SK-N-SH (cell line): ENCODE measurements around the gene PHETA2. TPM values are rescaled to one million over a fixed set of nuclear protein-coding genes. Genes with fewer than 3 reads are reported as not detected.

Experiments used
- CTCF ChIA-PET: fragments of 300-600, 350-600 bp; formaldehyde crosslinking; extraction: SDS; loops from one replicate; lab custom pipeline; 2021; lab: Yijun Ruan, JAX
- POLR2A ChIA-PET: fragments of 350-600 bp; sonication (Branson Sonifier 250); formaldehyde crosslinking; extraction: SDS; loops from one replicate; lab custom pipeline; 2020; ENCODE audit warnings: antibody characterized with exemption, inconsistent platforms; lab: Yijun Ruan, JAX
- DNase-seq: peaks from one replicate; pipeline ENCODE4 v3.0.0; 2012
- H2AFZ ChIP-seq: fragments of 200-600 bp; sonication (generic); 2 replicates; pipeline ENCODE4 v1.8.1; 2016; ENCODE audit warnings: antibody characterized with exemption, mild to moderate bottlenecking, low read depth
- H3F3A ChIP-seq: fragments of 200-600 bp; sonication (generic); replicated peaks from 2 replicates; pipeline ENCODE3; 2016; ENCODE audit warnings: antibody characterized with exemption, mild to moderate bottlenecking; ENCODE audit not compliant: insufficient read depth
- H3K27ac ChIP-seq, 2 experiments: fragments of 200-500 bp in 1 of 2; fragments of 200-600 bp in 1 of 2; sonication (Bioruptor generic) in 1 of 2; sonication (generic), shearing (Covaris generic) in 1 of 2; 2 replicates each; pipeline versions ENCODE4 v1.5.1 to v1.6.1; 2014 to 2016; ENCODE audit warnings: low read depth in 2 of 2, inconsistent platforms in 1 of 2, low read length in 1 of 2, mild to moderate bottlenecking in 1 of 2, mixed read lengths in 1 of 2
- H3K27me3 ChIP-seq: fragments of 200-600 bp; sonication (generic), shearing (Covaris generic); 2 replicates; pipeline ENCODE4 v1.6.1; 2016; ENCODE audit warnings: mixed run types; ENCODE audit not compliant: insufficient read depth
- H3K36me3 ChIP-seq, 2 experiments: fragments of 200-500 bp in 1 of 2; fragments of 200-600 bp in 1 of 2; sonication (Bioruptor generic) in 1 of 2; sonication (generic) in 1 of 2; replicated peaks in 1 of 2; 2 replicates each; pipeline versions ENCODE3 to v1.5.1; 2014 to 2016; ENCODE audit warnings: low read length in 1 of 2, mild to moderate bottlenecking in 1 of 2; ENCODE audit not compliant: insufficient read depth in 2 of 2, control insufficient read depth in 1 of 2
- H3K4me1 ChIP-seq, 2 experiments: fragments of 200-500 bp in 1 of 2; fragments of 200-600 bp in 1 of 2; sonication (Bioruptor generic) in 1 of 2; sonication (generic), shearing (Covaris generic) in 1 of 2; 2 replicates each; pipeline versions ENCODE4 v1.5.1 to v1.6.1; 2014 to 2016; ENCODE audit warnings: low read depth in 1 of 2, low read length in 1 of 2, mixed run types in 1 of 2; ENCODE audit not compliant: insufficient read depth in 2 of 2, control insufficient read depth in 1 of 2
- H3K4me2 ChIP-seq: fragments of 200-600 bp; sonication (generic), shearing (Covaris generic); 2 replicates; pipeline ENCODE4 v1.6.1; 2017; ENCODE audit warnings: mixed run types
- H3K4me3 ChIP-seq, 2 experiments: fragments of 200-500 bp in 1 of 2; fragments of 200-600 bp in 1 of 2; sonication (Bioruptor generic) in 1 of 2; sonication (generic), shearing (Covaris generic) in 1 of 2; 2 replicates each; pipeline versions ENCODE4 v1.5.1 to v1.8.1; 2014 to 2016; ENCODE audit warnings: low read depth in 2 of 2, inconsistent platforms in 1 of 2, low read length in 1 of 2, mild to moderate bottlenecking in 1 of 2, mixed read lengths in 1 of 2, moderate library complexity in 1 of 2
- H3K79me2 ChIP-seq: fragments of 200-600 bp; sonication (generic); 2 replicates; pipeline ENCODE4 v1.8.1; 2017; ENCODE audit warnings: mild to moderate bottlenecking; ENCODE audit not compliant: insufficient read depth
- H3K9ac ChIP-seq: fragments of 200-600 bp; sonication (generic); 2 replicates; pipeline ENCODE4 v1.6.1; 2017; ENCODE audit warnings: mixed run types
- H3K9me2 ChIP-seq: fragments of 200-600 bp; sonication (generic); 2 replicates; pipeline ENCODE4 v1.6.1; 2017; ENCODE audit warnings: mixed run types
- H3K9me3 ChIP-seq: fragments of 200-600 bp; sonication (generic); 2 replicates; pipeline ENCODE4 v1.6.1; 2017; ENCODE audit warnings: mixed run types, mild to moderate bottlenecking, moderate library complexity
- H4K20me1 ChIP-seq: fragments of 200-600 bp; sonication (generic); 2 replicates; pipeline ENCODE4 v1.6.1; 2017; ENCODE audit warnings: mild to moderate bottlenecking, mixed run types; ENCODE audit not compliant: insufficient read depth
- CHD2 ChIP-seq: fragments of 150-350 bp; IDR thresholded peaks from 2 replicates; pipeline ENCODE4 v1.6.1; 2018; ENCODE audit warnings: low read length; ENCODE audit not compliant: partially characterized antibody
- EP300 ChIP-seq, 2 experiments: IDR thresholded peaks; 2 replicates each; pipeline versions ENCODE4 v1.4.0 to v1.6.1; 2012; ENCODE audit warnings: borderline replicate concordance in 1 of 2, low read depth in 1 of 2, low read length in 1 of 2
- GABPA ChIP-seq: IDR thresholded peaks from 2 replicates; pipeline ENCODE4 v1.4.0; 2012; ENCODE audit warnings: low read depth, mild to moderate bottlenecking
- GATA2 ChIP-seq: sonication (generic); formaldehyde crosslinking; IDR thresholded peaks from 2 replicates; pipeline ENCODE4 v1.5.0; 2020; ENCODE audit warnings: mild to moderate bottlenecking, missing genetic modification reagents
- JUND ChIP-seq: IDR thresholded peaks from 2 replicates; pipeline ENCODE4 v1.4.0; 2012
- MEF2A ChIP-seq: IDR thresholded peaks from 2 replicates; pipeline ENCODE4 v1.4.0; 2012; ENCODE audit warnings: low read depth, borderline replicate concordance
- MXI1 ChIP-seq: IDR thresholded peaks from 2 replicates; pipeline ENCODE4 v1.6.1; 2012; ENCODE audit warnings: mild to moderate bottlenecking, low read depth, low read length, improper control_type of control experiment
- NFIC ChIP-seq: IDR thresholded peaks from 2 replicates; pipeline ENCODE4 v1.4.0; 2012; ENCODE audit warnings: borderline replicate concordance
- POLR2AphosphoS5 ChIP-seq: IDR thresholded peaks from 2 replicates; pipeline ENCODE4 v1.6.1; 2012; ENCODE audit warnings: low read depth, low read length
- TCF12 ChIP-seq: IDR thresholded peaks from 2 replicates; pipeline ENCODE4 v1.4.0; 2012
- polyA plus RNA-seq, 3 experiments: library from polyadenylated mRNA; depleted of rRNA; stranded (reverse); fragments of >200 nt; gene quantifications; 2 replicates each; pipeline ENCODE4 v1.2.3, GENCODE V29; 2012
- TF ChIP-seq, protein P1 (sequence below): IDR thresholded peaks from 2 replicates; pipeline ENCODE4 v1.4.0; 2012; ENCODE audit warnings: low read depth, borderline replicate concordance
- TF ChIP-seq, protein P2 (sequence below): fragments of 200-600 bp; sonication (generic); IDR thresholded peaks from 2 replicates; pipeline ENCODE4 v1.6.1; 2017; ENCODE audit warnings: antibody characterized with exemption, mild to moderate bottlenecking, moderate library complexity
- TF ChIP-seq, protein P3 (sequence below): fragments of 150-350 bp; IDR thresholded peaks from 2 replicates; pipeline ENCODE4 v1.6.1; 2017; ENCODE audit warnings: antibody characterized with exemption, low read length, low read depth, borderline replicate concordance
- TF ChIP-seq, protein P4 (sequence below): IDR thresholded peaks from 2 replicates; pipeline ENCODE4; 2012

The PHETA2 gene
- polyA plus RNA-seq, 1 of the 3 experiments (the other 2 are of a cell fraction), result 0.05 TPM

DNA sequence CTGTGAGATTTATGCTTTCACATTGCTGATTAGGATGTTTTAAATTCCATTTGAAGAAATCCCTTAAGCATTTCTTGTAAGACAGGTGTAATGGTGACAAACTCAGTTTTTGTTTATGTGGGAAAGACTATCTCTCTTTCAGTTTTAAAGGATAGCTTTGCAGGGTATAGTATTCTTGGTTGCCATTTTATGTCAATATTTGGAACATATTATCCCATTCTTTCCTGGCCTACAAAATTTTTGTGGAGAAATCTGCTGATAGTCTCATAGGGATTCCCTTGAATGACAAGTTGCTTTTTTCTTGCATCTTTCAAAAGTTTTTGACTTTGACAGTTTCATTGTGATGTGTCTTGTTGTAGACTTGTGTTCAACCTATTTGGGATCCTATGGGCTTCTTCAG, 32.3 kb upstream of the PHETA2 start:
- CTCF ChIA-PET, result no interaction called here
- H3K4me1 ChIP-seq, result no peaks in the 10 kb centered on the region
- H3K4me2 ChIP-seq, result no peak overlapping the region
- H3K4me3 ChIP-seq, result no peak overlapping the region
- H3K79me2 ChIP-seq, result no peaks in the 10 kb centered on the region
- H3K27ac ChIP-seq, result no peak overlapping the region
- H3F3A ChIP-seq, result no peaks in the 10 kb centered on the region
- TF ChIP-seq CHD2 (no peak), EP300 (IDR thresholded peaks at IDR 0.05; ENCODE audit: borderline replicate concordance in 1 of 2, low read depth in 1 of 2, low read length in 1 of 2) (no peak), GABPA (no peak), MEF2A (no peak), GATA2 (CRISPR knock-in tag) (no peak), JUND (no peak), NFIC (no peak), MXI1 (no peak), TCF12 (no peak), POLR2AphosphoS5 (no peak)
- TF ChIP-seq, protein P1, sequence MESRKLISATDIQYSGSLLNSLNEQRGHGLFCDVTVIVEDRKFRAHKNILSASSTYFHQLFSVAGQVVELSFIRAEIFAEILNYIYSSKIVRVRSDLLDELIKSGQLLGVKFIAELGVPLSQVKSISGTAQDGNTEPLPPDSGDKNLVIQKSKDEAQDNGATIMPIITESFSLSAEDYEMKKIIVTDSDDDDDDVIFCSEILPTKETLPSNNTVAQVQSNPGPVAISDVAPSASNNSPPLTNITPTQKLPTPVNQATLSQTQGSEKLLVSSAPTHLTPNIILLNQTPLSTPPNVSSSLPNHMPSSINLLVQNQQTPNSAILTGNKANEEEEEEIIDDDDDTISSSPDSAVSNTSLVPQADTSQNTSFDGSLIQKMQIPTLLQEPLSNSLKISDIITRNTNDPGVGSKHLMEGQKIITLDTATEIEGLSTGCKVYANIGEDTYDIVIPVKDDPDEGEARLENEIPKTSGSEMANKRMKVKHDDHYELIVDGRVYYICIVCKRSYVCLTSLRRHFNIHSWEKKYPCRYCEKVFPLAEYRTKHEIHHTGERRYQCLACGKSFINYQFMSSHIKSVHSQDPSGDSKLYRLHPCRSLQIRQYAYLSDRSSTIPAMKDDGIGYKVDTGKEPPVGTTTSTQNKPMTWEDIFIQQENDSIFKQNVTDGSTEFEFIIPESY, result no peak
- TF ChIP-seq, protein P2, sequence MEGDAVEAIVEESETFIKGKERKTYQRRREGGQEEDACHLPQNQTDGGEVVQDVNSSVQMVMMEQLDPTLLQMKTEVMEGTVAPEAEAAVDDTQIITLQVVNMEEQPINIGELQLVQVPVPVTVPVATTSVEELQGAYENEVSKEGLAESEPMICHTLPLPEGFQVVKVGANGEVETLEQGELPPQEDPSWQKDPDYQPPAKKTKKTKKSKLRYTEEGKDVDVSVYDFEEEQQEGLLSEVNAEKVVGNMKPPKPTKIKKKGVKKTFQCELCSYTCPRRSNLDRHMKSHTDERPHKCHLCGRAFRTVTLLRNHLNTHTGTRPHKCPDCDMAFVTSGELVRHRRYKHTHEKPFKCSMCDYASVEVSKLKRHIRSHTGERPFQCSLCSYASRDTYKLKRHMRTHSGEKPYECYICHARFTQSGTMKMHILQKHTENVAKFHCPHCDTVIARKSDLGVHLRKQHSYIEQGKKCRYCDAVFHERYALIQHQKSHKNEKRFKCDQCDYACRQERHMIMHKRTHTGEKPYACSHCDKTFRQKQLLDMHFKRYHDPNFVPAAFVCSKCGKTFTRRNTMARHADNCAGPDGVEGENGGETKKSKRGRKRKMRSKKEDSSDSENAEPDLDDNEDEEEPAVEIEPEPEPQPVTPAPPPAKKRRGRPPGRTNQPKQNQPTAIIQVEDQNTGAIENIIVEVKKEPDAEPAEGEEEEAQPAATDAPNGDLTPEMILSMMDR, result no peak
- TF ChIP-seq, protein P3, sequence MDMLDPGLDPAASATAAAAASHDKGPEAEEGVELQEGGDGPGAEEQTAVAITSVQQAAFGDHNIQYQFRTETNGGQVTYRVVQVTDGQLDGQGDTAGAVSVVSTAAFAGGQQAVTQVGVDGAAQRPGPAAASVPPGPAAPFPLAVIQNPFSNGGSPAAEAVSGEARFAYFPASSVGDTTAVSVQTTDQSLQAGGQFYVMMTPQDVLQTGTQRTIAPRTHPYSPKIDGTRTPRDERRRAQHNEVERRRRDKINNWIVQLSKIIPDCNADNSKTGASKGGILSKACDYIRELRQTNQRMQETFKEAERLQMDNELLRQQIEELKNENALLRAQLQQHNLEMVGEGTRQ, result no peak
- TF ChIP-seq, protein P4, sequence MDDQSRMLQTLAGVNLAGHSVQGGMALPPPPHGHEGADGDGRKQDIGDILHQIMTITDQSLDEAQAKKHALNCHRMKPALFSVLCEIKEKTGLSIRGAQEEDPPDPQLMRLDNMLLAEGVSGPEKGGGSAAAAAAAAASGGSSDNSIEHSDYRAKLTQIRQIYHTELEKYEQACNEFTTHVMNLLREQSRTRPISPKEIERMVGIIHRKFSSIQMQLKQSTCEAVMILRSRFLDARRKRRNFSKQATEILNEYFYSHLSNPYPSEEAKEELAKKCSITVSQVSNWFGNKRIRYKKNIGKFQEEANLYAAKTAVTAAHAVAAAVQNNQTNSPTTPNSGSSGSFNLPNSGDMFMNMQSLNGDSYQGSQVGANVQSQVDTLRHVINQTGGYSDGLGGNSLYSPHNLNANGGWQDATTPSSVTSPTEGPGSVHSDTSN, result no peak
- no peaks in the 10 kb centered on the region for H3K9me2 ChIP-seq
- no peaks in the 10 kb centered on the region for H3K36me3 ChIP-seq
- H2AFZ ChIP-seq, result no peak overlapping the region
- H3K9me3 ChIP-seq, result no peaks in the 10 kb centered on the region
- no peak for DNase-seq
- H4K20me1 ChIP-seq, result no peaks in the 10 kb centered on the region
- POLR2A ChIA-PET, result no interaction called here
- H3K9ac ChIP-seq, result no peak overlapping the region
- H3K27me3 ChIP-seq, result no peaks in the 10 kb centered on the region
